Ishikawa (cell line): ENCODE data around the gene CAMTA1.
A peak's percentile ranks its signal among the peaks of the same experiment; 100 is the strongest.

Source experiments
- CEBPB ChIP-seq: IDR thresholded peaks from 2 replicates; pipeline ENCODE4 v1.6.1; 2012
- CREB1 ChIP-seq: IDR thresholded peaks from 2 replicates; pipeline ENCODE4 v1.6.1; 2012; ENCODE audit warnings: low read depth
- EGR1 ChIP-seq: IDR thresholded peaks from 2 replicates; pipeline ENCODE4 v1.6.1; 2012
- EP300 ChIP-seq: IDR thresholded peaks from 2 replicates; pipeline ENCODE4 v1.6.1; 2012; ENCODE audit warnings: borderline replicate concordance
- FOXM1 ChIP-seq: IDR thresholded peaks from 2 replicates; pipeline ENCODE4 v1.6.1; 2012; ENCODE audit warnings: low read depth, borderline replicate concordance
- NFIC ChIP-seq: IDR thresholded peaks from 2 replicates; pipeline ENCODE4 v1.6.1; 2012
- RAD21 ChIP-seq: IDR thresholded peaks from 2 replicates; pipeline ENCODE4 v1.6.1; 2012; ENCODE audit warnings: low read depth
- TAF1 ChIP-seq: IDR thresholded peaks from 2 replicates; pipeline ENCODE4 v1.6.1; 2012; ENCODE audit warnings: low read depth, mild to moderate bottlenecking
- TCF12 ChIP-seq: IDR thresholded peaks from 2 replicates; pipeline ENCODE4 v1.6.1; 2012; ENCODE audit warnings: low read depth
- TEAD4 ChIP-seq: IDR thresholded peaks from 2 replicates; pipeline ENCODE4 v1.6.1; 2012
- YY1 ChIP-seq: IDR thresholded peaks from 2 replicates; pipeline ENCODE4 v1.6.1; 2012; ENCODE audit warnings: low read depth
- ZBTB7A ChIP-seq: IDR thresholded peaks from 2 replicates; pipeline ENCODE4 v1.6.1; 2012; ENCODE audit warnings: low read depth
- TF ChIP-seq, protein P1 (sequence below): IDR thresholded peaks from 2 replicates; pipeline ENCODE4 v1.6.1; 2012
- TF ChIP-seq, protein P2 (sequence below): IDR thresholded peaks from 2 replicates; pipeline ENCODE4 v1.6.1; 2012
- TF ChIP-seq, protein P3 (sequence below): IDR thresholded peaks from 2 replicates; pipeline ENCODE4 v1.6.1; 2012; ENCODE audit warnings: low read depth, mild to moderate bottlenecking

The CAMTA1 gene, protein sequence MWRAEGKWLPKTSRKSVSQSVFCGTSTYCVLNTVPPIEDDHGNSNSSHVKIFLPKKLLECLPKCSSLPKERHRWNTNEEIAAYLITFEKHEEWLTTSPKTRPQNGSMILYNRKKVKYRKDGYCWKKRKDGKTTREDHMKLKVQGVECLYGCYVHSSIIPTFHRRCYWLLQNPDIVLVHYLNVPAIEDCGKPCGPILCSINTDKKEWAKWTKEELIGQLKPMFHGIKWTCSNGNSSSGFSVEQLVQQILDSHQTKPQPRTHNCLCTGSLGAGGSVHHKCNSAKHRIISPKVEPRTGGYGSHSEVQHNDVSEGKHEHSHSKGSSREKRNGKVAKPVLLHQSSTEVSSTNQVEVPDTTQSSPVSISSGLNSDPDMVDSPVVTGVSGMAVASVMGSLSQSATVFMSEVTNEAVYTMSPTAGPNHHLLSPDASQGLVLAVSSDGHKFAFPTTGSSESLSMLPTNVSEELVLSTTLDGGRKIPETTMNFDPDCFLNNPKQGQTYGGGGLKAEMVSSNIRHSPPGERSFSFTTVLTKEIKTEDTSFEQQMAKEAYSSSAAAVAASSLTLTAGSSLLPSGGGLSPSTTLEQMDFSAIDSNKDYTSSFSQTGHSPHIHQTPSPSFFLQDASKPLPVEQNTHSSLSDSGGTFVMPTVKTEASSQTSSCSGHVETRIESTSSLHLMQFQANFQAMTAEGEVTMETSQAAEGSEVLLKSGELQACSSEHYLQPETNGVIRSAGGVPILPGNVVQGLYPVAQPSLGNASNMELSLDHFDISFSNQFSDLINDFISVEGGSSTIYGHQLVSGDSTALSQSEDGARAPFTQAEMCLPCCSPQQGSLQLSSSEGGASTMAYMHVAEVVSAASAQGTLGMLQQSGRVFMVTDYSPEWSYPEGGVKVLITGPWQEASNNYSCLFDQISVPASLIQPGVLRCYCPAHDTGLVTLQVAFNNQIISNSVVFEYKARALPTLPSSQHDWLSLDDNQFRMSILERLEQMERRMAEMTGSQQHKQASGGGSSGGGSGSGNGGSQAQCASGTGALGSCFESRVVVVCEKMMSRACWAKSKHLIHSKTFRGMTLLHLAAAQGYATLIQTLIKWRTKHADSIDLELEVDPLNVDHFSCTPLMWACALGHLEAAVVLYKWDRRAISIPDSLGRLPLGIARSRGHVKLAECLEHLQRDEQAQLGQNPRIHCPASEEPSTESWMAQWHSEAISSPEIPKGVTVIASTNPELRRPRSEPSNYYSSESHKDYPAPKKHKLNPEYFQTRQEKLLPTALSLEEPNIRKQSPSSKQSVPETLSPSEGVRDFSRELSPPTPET (N-terminal part only)

DNA sequence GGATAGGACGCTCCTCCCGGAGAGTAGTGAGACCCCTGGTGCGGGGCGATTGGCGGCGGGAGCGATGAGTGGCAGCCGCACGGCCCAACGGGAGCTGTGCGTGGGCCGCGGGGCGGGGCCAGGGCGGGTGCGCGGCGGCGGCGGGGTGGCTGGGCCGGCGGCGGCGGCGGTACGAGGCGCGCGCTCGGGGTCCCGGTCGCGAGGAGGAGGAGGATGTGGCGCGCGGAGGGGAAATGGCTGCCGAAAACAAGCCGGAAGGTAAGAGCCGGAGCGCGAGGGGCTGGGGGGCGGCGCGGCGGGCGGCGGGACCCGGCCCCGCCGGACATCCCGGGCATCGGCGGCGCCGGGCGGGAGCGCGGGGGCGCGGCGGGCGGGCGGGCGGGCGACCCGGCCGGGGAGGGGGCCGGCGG, at the start of gene CAMTA1:
Gene CAMTA1, plus strand, starts transcription at position 137 of the 410 bp plus-strand sequence. Its CDS starts 77 bp downstream, at position 214.
- TF ChIP-seq CREB1 = no peak
- TF ChIP-seq NFIC = no peak
- peak; percentile 71 for TF ChIP-seq YY1
- TF ChIP-seq, protein P1, sequence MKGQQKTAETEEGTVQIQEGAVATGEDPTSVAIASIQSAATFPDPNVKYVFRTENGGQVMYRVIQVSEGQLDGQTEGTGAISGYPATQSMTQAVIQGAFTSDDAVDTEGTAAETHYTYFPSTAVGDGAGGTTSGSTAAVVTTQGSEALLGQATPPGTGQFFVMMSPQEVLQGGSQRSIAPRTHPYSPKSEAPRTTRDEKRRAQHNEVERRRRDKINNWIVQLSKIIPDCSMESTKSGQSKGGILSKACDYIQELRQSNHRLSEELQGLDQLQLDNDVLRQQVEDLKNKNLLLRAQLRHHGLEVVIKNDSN = no peak
- TF ChIP-seq EGR1 = peak; percentile 78

DNA sequence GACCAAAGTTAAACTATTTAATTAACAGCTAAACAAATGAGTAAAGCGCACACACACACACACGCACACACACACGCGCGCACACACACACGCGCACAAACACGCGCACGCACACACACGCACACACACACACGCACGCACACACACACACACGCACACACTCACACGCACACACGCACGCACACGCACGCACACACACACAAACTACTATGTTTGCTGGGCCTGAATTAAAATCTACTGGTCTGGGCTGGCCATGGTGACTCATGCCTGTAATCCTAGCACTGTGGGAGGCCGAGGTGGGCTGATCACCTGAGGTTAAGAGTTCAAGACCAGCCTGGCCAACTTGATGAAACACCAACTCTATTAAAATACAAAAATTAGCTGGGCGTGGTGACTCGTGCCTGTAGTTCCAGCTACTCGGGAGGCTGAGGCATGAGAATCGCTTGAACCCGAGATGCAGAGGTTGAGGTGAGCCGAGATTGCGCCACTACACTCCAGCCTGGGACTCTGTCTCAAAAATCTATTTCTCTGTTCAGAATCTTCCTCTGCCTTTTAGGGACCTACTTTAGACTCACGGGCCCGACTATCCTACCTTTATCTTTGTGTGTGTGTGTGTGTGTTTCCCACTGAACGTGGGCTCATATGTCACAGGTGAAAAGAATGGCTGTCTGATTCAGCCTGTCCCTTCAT, 46.1 kb upstream of the CAMTA1 start:
- TF ChIP-seq ZBTB7A (no peak), TAF1 (no peak)

DNA sequence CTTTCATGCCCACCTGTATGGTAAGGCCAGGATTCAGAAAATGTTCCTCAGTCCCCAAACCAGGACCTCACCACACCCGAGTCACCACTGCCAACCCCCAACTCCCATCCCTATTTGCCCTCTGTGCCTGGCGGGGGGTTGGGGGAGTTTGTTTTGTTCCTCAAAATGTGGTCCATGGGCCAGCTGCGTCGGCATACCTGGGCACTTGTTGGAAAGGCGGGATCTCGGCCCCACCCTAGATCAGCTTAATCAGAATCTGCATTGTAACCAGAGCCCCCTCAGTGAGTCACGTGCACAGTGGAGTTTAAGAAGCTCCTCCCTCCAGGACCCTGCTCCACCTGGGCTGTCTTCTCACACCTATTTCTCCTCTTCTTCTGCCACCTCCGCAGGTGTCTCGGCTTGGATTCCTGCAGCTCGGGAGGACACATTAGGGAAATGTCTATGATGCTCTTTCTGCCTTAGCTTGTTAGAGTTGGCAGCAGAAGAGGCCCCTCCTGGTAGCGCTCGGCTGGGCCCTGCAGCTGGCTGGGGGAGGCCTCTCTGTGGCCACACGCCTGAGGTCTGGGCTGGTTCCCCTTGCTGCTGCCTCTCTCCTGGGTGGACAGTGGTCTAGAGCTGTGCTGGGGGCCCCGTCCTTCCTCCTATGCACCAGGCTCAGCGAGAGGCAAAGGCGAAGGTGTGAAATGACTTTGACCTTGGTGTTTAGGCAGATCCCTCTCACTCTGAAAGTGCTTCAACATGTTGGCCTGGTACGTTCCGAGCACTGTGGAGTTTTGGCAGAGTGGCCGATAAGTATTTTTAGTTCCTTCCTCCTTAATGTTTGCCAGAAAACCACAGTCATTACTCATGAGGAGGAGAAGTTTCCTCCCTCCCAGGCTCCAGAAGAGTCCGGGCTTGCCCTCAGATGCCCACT, 41.8 kb upstream of the CAMTA1 start:
- TF ChIP-seq ZBTB7A = no peak
- TF ChIP-seq, protein P1 = peak; percentile 78

DNA sequence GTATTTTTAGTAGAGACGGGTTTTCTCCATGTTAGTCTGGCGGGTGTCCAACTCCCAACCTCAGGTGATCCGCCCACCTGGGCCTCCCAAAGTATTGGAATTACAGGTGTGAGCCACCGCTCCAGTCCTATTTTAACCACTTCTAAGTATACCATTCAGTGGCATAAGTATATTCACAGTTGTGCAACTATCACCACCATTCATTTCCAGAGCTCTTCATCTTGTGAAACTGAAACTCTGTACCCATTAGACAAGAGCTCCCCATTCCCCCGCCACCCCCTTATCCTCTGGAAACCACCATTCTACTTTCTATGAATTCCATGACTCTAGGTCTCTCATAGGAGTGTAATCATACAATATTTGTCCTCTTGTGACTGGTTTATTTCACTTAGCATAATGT, 40.2 kb upstream of the CAMTA1 start:
- TF ChIP-seq EGR1 = no peak
- TF ChIP-seq YY1 = no peak
- TF ChIP-seq EP300 = no peak
- TF ChIP-seq, protein P2, sequence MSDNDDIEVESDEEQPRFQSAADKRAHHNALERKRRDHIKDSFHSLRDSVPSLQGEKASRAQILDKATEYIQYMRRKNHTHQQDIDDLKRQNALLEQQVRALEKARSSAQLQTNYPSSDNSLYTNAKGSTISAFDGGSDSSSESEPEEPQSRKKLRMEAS = no peak
- no peak for TF ChIP-seq ZBTB7A
- no peak for TF ChIP-seq RAD21
- no peak for TF ChIP-seq NFIC
- no peak for TF ChIP-seq CREB1
- TF ChIP-seq TAF1 = no peak
- no peak for TF ChIP-seq TEAD4
- TF ChIP-seq, protein P3, sequence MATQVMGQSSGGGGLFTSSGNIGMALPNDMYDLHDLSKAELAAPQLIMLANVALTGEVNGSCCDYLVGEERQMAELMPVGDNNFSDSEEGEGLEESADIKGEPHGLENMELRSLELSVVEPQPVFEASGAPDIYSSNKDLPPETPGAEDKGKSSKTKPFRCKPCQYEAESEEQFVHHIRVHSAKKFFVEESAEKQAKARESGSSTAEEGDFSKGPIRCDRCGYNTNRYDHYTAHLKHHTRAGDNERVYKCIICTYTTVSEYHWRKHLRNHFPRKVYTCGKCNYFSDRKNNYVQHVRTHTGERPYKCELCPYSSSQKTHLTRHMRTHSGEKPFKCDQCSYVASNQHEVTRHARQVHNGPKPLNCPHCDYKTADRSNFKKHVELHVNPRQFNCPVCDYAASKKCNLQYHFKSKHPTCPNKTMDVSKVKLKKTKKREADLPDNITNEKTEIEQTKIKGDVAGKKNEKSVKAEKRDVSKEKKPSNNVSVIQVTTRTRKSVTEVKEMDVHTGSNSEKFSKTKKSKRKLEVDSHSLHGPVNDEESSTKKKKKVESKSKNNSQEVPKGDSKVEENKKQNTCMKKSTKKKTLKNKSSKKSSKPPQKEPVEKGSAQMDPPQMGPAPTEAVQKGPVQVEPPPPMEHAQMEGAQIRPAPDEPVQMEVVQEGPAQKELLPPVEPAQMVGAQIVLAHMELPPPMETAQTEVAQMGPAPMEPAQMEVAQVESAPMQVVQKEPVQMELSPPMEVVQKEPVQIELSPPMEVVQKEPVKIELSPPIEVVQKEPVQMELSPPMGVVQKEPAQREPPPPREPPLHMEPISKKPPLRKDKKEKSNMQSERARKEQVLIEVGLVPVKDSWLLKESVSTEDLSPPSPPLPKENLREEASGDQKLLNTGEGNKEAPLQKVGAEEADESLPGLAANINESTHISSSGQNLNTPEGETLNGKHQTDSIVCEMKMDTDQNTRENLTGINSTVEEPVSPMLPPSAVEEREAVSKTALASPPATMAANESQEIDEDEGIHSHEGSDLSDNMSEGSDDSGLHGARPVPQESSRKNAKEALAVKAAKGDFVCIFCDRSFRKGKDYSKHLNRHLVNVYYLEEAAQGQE = no peak
- TF ChIP-seq FOXM1 = no peak
- TF ChIP-seq TCF12 = no peak
- TF ChIP-seq CEBPB = no peak
- TF ChIP-seq, protein P1 = no peak

DNA sequence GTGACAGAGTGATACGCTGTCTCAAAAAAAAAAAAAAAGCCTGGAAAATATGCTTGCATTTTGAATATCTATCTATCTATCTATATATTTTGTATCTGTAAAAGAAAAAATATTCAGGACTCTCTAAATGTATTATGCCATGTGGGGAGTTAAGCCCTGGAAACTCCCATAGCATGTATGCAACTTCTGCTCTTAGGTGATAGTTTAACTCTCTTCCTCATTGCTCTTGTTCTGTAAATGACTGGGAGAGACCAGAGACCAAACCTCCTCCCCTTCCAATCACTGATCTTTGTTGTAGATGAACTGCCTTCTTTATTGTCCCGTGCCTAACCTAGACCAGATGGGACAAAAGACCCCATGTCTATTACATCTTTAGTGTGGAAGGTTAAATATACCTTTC, 37.6 kb upstream of the CAMTA1 start:
- TF ChIP-seq, protein P3 = no peak
- TF ChIP-seq ZBTB7A = no peak
- no peak for TF ChIP-seq FOXM1
